ENCODE results near the gene POTEM.
"Not testable (repeated sequence)": the region's sequence is repeated elsewhere in the genome, so short reads cannot be mapped to it uniquely, and the experiment has no call there.

POTEM gene

DNA sequence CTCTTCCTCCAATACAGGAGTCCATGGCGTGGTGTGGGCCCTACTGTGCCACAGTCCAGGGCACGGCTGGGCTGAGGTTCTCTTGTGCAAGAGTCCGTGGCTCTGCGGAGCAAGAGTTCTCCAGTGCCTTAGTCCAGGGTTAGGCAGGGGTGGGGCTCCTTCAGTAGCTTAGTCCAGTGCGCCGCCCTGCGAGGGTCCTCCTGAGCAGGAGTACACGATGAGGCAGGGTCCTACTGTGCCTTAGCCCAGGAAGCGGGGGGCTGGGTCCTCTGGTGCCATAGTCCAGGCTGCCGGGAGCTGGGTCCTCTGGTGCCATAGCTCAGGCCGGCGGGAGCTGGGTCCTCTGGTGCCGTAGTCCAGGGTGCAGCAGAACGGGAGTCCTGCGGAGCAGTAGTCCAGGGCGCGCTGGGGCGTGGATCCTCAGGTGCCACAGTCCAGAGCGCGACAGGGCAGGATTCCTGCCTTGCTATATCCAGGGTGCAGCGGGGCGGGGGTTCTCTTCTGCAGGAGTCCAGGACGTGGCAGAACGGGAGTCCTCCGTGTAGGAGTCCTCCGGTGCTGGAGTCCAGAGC, 69.7 kb downstream of the POTEM start:
- not testable (repeated sequence) for DNase-seq (ENCODE audit: low read depth in 2 of 3, low spot score in 1 of 3)

DNA sequence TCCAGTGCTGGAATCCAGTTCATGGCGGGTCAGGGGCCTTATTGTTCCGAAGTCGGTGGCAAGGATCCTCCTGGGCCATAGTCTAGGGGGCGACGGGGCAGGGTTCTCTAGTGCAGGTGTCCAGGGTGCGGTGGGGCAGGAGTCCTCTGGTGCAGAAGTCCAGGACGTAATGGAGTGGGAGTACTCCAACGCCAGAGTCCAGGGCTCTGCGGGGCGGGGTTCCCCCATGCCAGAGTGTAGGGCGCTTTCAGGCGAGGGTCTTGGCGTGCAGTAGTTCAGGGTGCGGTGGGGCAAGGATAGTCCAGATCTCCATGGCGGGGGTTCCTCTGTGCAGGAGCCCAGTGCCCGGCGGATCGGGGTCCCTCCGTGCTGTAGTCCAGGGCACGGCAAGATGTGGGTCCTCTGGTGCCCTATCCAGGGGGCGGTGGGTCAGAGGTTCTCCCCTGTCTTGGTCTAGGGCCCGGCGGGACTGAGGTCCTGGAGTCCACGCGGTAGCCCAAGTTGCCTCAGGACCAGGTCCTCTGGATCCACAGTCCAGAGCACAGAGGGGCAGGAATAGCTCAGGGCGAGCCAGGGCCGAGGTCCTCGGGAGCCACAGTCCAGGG, 70.9 kb downstream of the POTEM start:
- DNase-seq (ENCODE audit: low read depth in 2 of 3, low spot score in 1 of 3), result not testable (repeated sequence)

DNA sequence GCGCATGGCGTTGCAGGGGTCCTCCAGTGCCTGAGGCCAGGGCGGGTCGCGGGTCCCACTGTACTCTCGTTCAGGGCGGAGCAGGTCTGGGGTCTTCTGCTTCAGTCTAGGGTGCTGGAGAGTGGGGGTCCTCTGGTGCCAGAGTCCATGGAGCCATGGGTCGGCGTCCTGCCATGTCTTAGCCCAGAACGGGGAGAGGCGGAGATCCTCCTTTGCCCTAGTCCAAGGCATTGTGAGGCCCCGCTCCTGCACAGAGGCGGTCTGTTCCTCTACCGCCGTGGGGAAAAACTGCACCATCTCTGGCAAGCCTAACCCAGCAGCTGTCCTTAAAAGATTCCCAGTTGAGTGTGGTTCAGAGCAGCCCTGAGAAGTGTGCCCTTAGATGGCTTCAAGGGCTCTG, 71.6 kb downstream of the POTEM start:
- DNase-seq (ENCODE audit: low read depth in 2 of 3, low spot score in 1 of 3), result not testable (repeated sequence)

DNA sequence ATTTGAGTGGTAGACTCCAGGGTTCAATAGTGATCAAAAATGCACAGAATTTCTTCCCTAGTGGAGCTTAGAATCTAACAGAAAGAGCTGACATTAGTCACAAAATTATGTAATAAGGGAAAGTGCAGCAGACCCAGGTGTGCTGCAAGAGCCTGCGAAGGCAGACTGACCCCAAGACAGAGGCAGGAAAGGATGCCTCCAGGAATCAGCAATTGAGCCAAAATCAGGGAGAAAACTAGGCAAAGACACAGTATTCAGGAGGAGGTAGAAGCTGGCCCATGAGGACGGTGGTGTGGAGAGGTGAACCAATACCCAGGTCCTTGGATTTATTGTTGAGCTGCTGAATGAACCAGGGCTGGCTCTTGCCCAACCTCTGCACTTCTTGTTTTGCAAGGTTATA, 76.2 kb downstream of the POTEM start:
- not testable (repeated sequence) for DNase-seq (ENCODE audit: low read depth in 2 of 3, low spot score in 1 of 3)
